WTC11 (cell line): ENCODE measurements around the gene PARP12. TPM values are rescaled to one million over a fixed set of nuclear protein-coding genes. Genes with fewer than 3 reads are reported as not detected.

Experiments used
- ATAC-seq: fragments of 200-7000 bp; cut with Tn5 transposase; 2 replicates; pipeline ENCODE4 v1.10.0; 2021; ENCODE audit warnings: mild to moderate bottlenecking, moderate library complexity
- CTCF ChIA-PET: fragments of 300-600 bp; sonication (Branson Sonifier 250); formaldehyde crosslinking; loops from one replicate; lab custom pipeline; 2021; ENCODE audit warnings: antibody characterized with exemption; lab: Charles Lee
- POLR2A ChIA-PET: fragments of 350-600 bp; sonication (Branson Sonifier 250); formaldehyde crosslinking; loops from one replicate; lab custom pipeline; 2021; ENCODE audit warnings: antibody characterized with exemption; lab: Charles Lee
- DNase-seq: peaks from one replicate; pipeline ENCODE4 v3.0.0; 2021; ENCODE audit warnings: low spot score
- H3K27ac Mint-ChIP-seq: 2 replicates; pipeline ENCODE4 v1.8.0; 2021; ENCODE audit warnings: mixed read lengths
- H3K27me3 Mint-ChIP-seq: 2 replicates; pipeline ENCODE4 v1.8.0; 2021; ENCODE audit warnings: low read depth, mild to moderate bottlenecking, moderate library complexity, mixed read lengths
- H3K36me3 Mint-ChIP-seq: 2 replicates; pipeline ENCODE4 v1.8.0; 2021; ENCODE audit warnings: mixed read lengths
- H3K4me1 Mint-ChIP-seq: 2 replicates; pipeline ENCODE4 v1.8.0; 2022; ENCODE audit warnings: mixed read lengths
- H3K4me3 Mint-ChIP-seq: 2 replicates; pipeline ENCODE4 v1.8.0; 2021; ENCODE audit warnings: mild to moderate bottlenecking, moderate library complexity, mixed read lengths
- H3K9me3 Mint-ChIP-seq: 2 replicates; pipeline ENCODE4 v1.8.0; 2021; ENCODE audit warnings: mixed read lengths
- CREB1 ChIP-seq: sonication (generic); formaldehyde crosslinking; IDR thresholded peaks from 2 replicates; pipeline ENCODE4 v1.8.0; 2023; ENCODE audit warnings: mild to moderate bottlenecking, missing genetic modification reagents
- E2F1 ChIP-seq: sonication (generic); formaldehyde crosslinking; IDR thresholded peaks from 2 replicates; pipeline ENCODE4 v1.8.0; 2022; ENCODE audit warnings: mild to moderate bottlenecking, missing genetic modification reagents
- E2F4 ChIP-seq: sonication (generic); formaldehyde crosslinking; IDR thresholded peaks from 2 replicates; pipeline ENCODE4 v1.8.1; 2022; ENCODE audit warnings: low read depth, mild to moderate bottlenecking, moderate library complexity, missing genetic modification reagents, borderline replicate concordance
- E2F5 ChIP-seq: sonication (generic); formaldehyde crosslinking; IDR thresholded peaks from 2 replicates; pipeline ENCODE4 v1.8.1; 2022; ENCODE audit warnings: mild to moderate bottlenecking, moderate library complexity, missing genetic modification reagents
- ELF4 ChIP-seq: sonication (generic); formaldehyde crosslinking; IDR thresholded peaks from 2 replicates; pipeline ENCODE4 v1.8.1; 2022; ENCODE audit warnings: low read depth, mild to moderate bottlenecking, moderate library complexity, missing genetic modification reagents
- EMX1 ChIP-seq: fragments of 250-450 bp; sonication (Bioruptor Pico); IDR thresholded peaks from 2 replicates; pipeline ENCODE4 v1.8.0; 2021; ENCODE audit warnings: mild to moderate bottlenecking
- ESRRA ChIP-seq: sonication (generic); formaldehyde crosslinking; IDR thresholded peaks from 2 replicates; pipeline ENCODE4 v1.8.1; 2022; ENCODE audit warnings: mild to moderate bottlenecking, missing genetic modification reagents, borderline replicate concordance
- FOXK1 ChIP-seq: sonication (generic); formaldehyde crosslinking; IDR thresholded peaks from 2 replicates; pipeline ENCODE4 v1.8.0; 2022; ENCODE audit warnings: mild to moderate bottlenecking, moderate library complexity, missing genetic modification reagents
- HMGXB4 ChIP-seq: sonication (generic); formaldehyde crosslinking; IDR thresholded peaks from 2 replicates; pipeline ENCODE4 v1.8.1; 2023; ENCODE audit warnings: mild to moderate bottlenecking, moderate library complexity, missing genetic modification reagents
- KAT7 ChIP-seq: sonication (generic); formaldehyde crosslinking; IDR thresholded peaks from 2 replicates; pipeline ENCODE4 v1.8.1; 2023; ENCODE audit warnings: missing genetic modification reagents, mild to moderate bottlenecking, borderline replicate concordance
- OVOL2 ChIP-seq: fragments of 250-450 bp; sonication (Bioruptor Pico); IDR thresholded peaks from 2 replicates; pipeline ENCODE4 v1.9.0; 2021; ENCODE audit warnings: mild to moderate bottlenecking, borderline replicate concordance
- PRRX2 ChIP-seq: fragments of 250-450 bp; sonication (Bioruptor Pico); IDR thresholded peaks from 2 replicates; pipeline ENCODE4 v1.8.0; 2021; ENCODE audit warnings: mild to moderate bottlenecking
- SMAD4 ChIP-seq: sonication (generic); formaldehyde crosslinking; IDR thresholded peaks from 2 replicates; pipeline ENCODE4 v1.8.0; 2022; ENCODE audit warnings: mild to moderate bottlenecking, missing genetic modification reagents
- ZBTB21 ChIP-seq: sonication (generic); formaldehyde crosslinking; IDR thresholded peaks from 2 replicates; pipeline ENCODE4 v1.8.1; 2023; ENCODE audit warnings: mild to moderate bottlenecking, missing genetic modification reagents, borderline replicate concordance
- ZNF121 ChIP-seq: sonication (generic); formaldehyde crosslinking; IDR thresholded peaks from 2 replicates; pipeline ENCODE4 v1.8.0; 2023; ENCODE audit warnings: missing genetic modification reagents
- ZNF396 ChIP-seq: fragments of 250-450 bp; sonication (Bioruptor Pico); IDR thresholded peaks from 2 replicates; pipeline ENCODE4 v1.8.0; 2021; ENCODE audit warnings: mild to moderate bottlenecking, moderate library complexity, borderline replicate concordance
- ZNF512 ChIP-seq: sonication (generic); formaldehyde crosslinking; IDR thresholded peaks from 2 replicates; pipeline ENCODE4 v1.8.1; 2022; ENCODE audit warnings: missing genetic modification reagents, borderline replicate concordance
- total RNA-seq: library from RNA; stranded (reverse); gene quantifications from 3 replicates; pipeline ENCODE4 v1.2.3, GENCODE V29; 2021
- TF ChIP-seq, protein P1 (sequence below): sonication (generic); formaldehyde crosslinking; IDR thresholded peaks from 2 replicates; pipeline ENCODE4 v1.8.1; 2022; ENCODE audit warnings: mild to moderate bottlenecking, missing genetic modification reagents, moderate library complexity, borderline replicate concordance
- TF ChIP-seq, protein P2 (sequence below): sonication (generic); formaldehyde crosslinking; IDR thresholded peaks from 2 replicates; pipeline ENCODE4 v1.8.0; 2022; ENCODE audit warnings: mild to moderate bottlenecking, missing genetic modification reagents

Gene PARP12
- total RNA-seq, 1 experiment from 2014 or later, result 9.1 TPM

DNA sequence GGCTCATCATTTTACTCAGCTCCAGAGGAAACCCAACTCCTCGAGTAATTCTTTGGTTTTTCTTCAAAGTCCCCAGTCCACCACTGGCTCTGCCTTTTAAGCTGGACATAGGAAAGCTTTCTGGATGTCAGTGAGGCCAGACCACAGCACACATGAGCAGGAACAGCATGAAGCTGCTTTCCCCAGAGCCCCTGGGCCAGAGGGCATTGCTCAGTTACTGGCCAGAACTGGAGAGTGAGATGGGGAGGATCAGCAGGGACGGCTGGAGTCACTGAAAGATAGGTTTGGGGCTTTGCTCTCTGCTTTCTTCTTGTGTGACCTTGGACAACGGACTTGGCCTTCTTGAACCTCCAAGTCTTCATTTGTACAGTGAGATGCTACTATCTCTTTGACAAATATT lies 43.1 kb downstream of the PARP12 start:
- H3K4me3 Mint-ChIP-seq, result no peak overlapping the region
- DNase-seq (no peak), ATAC-seq (no peak)
- H3K36me3 Mint-ChIP-seq, result no peaks in the 10 kb centered on the region
- ChIA-PET CTCF (interaction anchor here (1.2 kb wide), 1 partner anchor 14 kb away, joined by 5 read pairs; no protein-coding TSS in a partner anchor), POLR2A (no interaction called here)
- H3K9me3 Mint-ChIP-seq, result no peaks in the 10 kb centered on the region
- no peaks in the 10 kb centered on the region for H3K4me1 Mint-ChIP-seq
- no peak overlapping the region for H3K27ac Mint-ChIP-seq
- no peaks in the 10 kb centered on the region for H3K27me3 Mint-ChIP-seq
- TF ChIP-seq HMGXB4 (no peak), ESRRA (CRISPR knock-in tag) (no peak), PRRX2 (CRISPR knock-in tag) (no peak), OVOL2 (CRISPR knock-in tag) (no peak), CREB1 (no peak), ZNF121 (CRISPR knock-in tag) (no peak)
- TF ChIP-seq, all 79 proteins: peak for 0

GRCh38 chr7:140019172-140019571 lies 43.6 kb downstream of the PARP12 start:
- Mint-ChIP-seq H3K4me1 (no peaks in the 10 kb centered on the region), H3K4me3 (no peak overlapping the region), H3K27ac (no peak overlapping the region), H3K9me3 (no peaks in the 10 kb centered on the region), H3K36me3 (no peaks in the 10 kb centered on the region), H3K27me3 (no peaks in the 10 kb centered on the region)
- ATAC-seq (no peak), DNase-seq (no peak)
- POLR2A ChIA-PET, result no interaction called here
- CTCF ChIA-PET, result interaction anchor here (1.2 kb wide), 1 partner anchor 14 kb away, joined by 5 read pairs; no protein-coding TSS in a partner anchor
- TF ChIP-seq, protein P1, sequence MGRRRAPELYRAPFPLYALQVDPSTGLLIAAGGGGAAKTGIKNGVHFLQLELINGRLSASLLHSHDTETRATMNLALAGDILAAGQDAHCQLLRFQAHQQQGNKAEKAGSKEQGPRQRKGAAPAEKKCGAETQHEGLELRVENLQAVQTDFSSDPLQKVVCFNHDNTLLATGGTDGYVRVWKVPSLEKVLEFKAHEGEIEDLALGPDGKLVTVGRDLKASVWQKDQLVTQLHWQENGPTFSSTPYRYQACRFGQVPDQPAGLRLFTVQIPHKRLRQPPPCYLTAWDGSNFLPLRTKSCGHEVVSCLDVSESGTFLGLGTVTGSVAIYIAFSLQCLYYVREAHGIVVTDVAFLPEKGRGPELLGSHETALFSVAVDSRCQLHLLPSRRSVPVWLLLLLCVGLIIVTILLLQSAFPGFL, result no peak
- TF ChIP-seq, protein P2, sequence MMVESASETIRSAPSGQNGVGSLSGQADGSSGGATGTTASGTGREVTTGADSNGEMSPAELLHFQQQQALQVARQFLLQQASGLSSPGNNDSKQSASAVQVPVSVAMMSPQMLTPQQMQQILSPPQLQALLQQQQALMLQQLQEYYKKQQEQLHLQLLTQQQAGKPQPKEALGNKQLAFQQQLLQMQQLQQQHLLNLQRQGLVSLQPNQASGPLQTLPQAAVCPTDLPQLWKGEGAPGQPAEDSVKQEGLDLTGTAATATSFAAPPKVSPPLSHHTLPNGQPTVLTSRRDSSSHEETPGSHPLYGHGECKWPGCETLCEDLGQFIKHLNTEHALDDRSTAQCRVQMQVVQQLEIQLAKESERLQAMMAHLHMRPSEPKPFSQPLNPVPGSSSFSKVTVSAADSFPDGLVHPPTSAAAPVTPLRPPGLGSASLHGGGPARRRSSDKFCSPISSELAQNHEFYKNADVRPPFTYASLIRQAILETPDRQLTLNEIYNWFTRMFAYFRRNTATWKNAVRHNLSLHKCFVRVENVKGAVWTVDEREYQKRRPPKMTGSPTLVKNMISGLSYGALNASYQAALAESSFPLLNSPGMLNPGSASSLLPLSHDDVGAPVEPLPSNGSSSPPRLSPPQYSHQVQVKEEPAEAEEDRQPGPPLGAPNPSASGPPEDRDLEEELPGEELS, result no peak
- TF ChIP-seq EMX1 (no peak), E2F5 (no peak), SMAD4 (no peak)

DNA sequence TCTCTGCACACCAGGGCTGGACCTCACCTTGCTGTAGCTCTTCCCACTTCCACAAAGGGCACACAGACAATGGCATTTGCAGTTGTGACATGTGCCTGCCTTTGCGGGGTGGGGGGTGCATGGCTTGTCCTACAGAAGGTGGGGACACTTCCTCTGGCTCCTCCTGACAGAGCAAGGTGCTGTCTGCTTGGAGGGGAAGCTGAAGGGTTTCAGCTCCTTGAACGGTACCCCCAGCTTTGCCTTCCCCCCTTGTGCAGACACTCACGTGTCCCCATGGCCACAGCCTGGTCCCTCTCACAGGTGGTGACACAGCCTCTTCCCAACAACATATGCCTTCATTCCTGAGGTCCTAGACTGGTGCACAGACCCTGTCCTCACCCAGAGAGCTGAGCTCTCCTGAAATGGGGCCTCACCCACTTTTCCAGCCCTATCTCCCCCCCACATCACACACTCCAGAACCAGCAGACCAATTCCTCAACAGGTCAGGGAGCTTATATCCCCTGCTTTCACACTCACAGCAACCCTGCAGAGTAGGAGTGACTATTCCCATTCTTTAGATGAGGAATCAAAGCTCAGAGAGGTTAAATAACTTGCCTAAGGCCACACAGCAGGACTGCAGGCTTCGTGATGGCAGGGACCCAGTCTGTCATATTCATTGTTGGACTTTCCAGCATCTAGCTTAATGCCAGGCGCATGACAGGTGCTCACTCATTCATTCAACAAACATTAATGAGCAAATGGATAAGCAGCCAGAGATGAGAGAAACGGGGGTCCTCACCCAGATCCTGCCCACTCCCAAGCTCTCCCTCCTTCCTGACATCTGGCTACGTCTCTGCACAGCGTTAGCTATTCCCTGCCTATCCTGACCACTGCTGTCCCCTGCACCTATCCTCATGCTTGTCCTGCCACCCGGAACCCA lies 44.4 kb downstream of the PARP12 start:
- Mint-ChIP-seq H3K9me3 (no peaks in the 10 kb centered on the region), H3K4me1 (no peaks in the 10 kb centered on the region), H3K4me3 (no peak overlapping the region), H3K27ac (no peak overlapping the region), H3K36me3 (no peaks in the 10 kb centered on the region), H3K27me3 (no peaks in the 10 kb centered on the region)
- CTCF ChIA-PET, result interaction anchor here (0.6 to 1.8 kb wide), 3 partner anchors 13 to 373 kb away, joined by 3 to 6 read pairs (median 5); no protein-coding TSS in a partner anchor
- POLR2A ChIA-PET, result interaction anchor here (0.8 kb wide), 1 partner anchor 390 kb away, joined by 4 read pairs; no protein-coding TSS in a partner anchor
- ATAC-seq (no peak), DNase-seq (no peak)
- TF ChIP-seq ZNF396 (no peak), E2F5 (no peak), KAT7 (CRISPR knock-in tag) (no peak), ZNF512 (no peak), ZBTB21 (CRISPR knock-in tag) (no peak), FOXK1 (CRISPR knock-in tag) (no peak), E2F1 (CRISPR knock-in tag) (no peak), ELF4 (CRISPR knock-in tag) (no peak), E2F4 (CRISPR knock-in tag) (no peak)
